B cell (primary cell): ENCODE data around the gene FBXO42. TPM values are rescaled to one million over a fixed set of nuclear protein-coding genes. Genes with fewer than 3 reads are reported as not detected.

Source experiments
- ATAC-seq: fragments of 200-7000 bp; cut with Tn5 transposase; one replicate; pipeline ENCODE4 v1.10.0; 2021; ENCODE audit warnings: low read depth, mild to moderate bottlenecking, moderate number of reproducible peaks, moderate library complexity
- CTCF ChIA-PET: fragments of 350-600 bp; sonication (Branson Sonifier 250); formaldehyde crosslinking; loops from one replicate; lab custom pipeline; 2021; ENCODE audit warnings: antibody characterized with exemption, inconsistent platforms; lab: Charles Lee
- POLR2A ChIA-PET: fragments of 350-600 bp; sonication (Branson Sonifier 250); formaldehyde crosslinking; loops from one replicate; lab custom pipeline; 2021; ENCODE audit warnings: antibody characterized with exemption; lab: Charles Lee
- DNase-seq: peaks from one replicate; pipeline ENCODE4 v3.0.0; 2013
- H2AFZ ChIP-seq: 2 replicates; pipeline ENCODE4 v1.6.1; 2012; ENCODE audit warnings: mild to moderate bottlenecking, low read depth, low read length; ENCODE audit not compliant: insufficient read depth, poor library complexity, severe bottlenecking
- H3K27ac ChIP-seq, 2 donors: 1 replicate in 1 of 2; 2 replicates in 1 of 2; pipeline ENCODE4 v1.5.1; 2012 to 2013; ENCODE audit warnings: low read length in 2 of 2, mild to moderate bottlenecking in 2 of 2, moderate library complexity in 1 of 2
- H3K27me3 ChIP-seq, 4 experiments: fragments of 200-600 bp in 1 of 4; sonication (generic) in 1 of 4; replicated peaks in 1 of 4; 1 replicate in 2 of 4; 2 replicates in 2 of 4; pipeline versions ENCODE4 v1.6.1 to v1.7.0; 2013 to 2016; ENCODE audit warnings: low read length in 3 of 4, mild to moderate bottlenecking in 2 of 4, mixed read lengths in 1 of 4, moderate library complexity in 1 of 4; ENCODE audit not compliant: insufficient read depth in 4 of 4, control insufficient read depth in 3 of 4; ENCODE audit errors: control extremely low read depth in 1 of 4
- H3K36me3 ChIP-seq, 2 experiments: replicated peaks in 1 of 2; 1 replicate in 1 of 2; 2 replicates in 1 of 2; pipeline versions ENCODE4 v1.6.1 to v1.7.1; 2013; ENCODE audit warnings: low read length in 1 of 2; ENCODE audit not compliant: insufficient read depth in 2 of 2, control insufficient read depth in 1 of 2; ENCODE audit errors: control extremely low read depth in 1 of 2, extremely low read depth in 1 of 2
- H3K4me1 ChIP-seq, 2 donors: fragments of 200-600 bp in 1 of 2; sonication (generic) in 1 of 2; 1 replicate in 1 of 2; 2 replicates in 1 of 2; pipeline versions ENCODE4 v1.5.1 to v1.6.1; 2013 to 2017; ENCODE audit warnings: low read length in 2 of 2; ENCODE audit not compliant: control insufficient read depth in 2 of 2, insufficient read depth in 2 of 2
- H3K4me2 ChIP-seq: replicated peaks from 2 replicates; pipeline ENCODE3; 2012; ENCODE audit warnings: mild to moderate bottlenecking, low read depth, low read length; ENCODE audit not compliant: poor library complexity, severe bottlenecking
- H3K4me3 ChIP-seq, 5 experiments: fragments of 200-600 bp in 1 of 5; sonication (generic) in 1 of 5; 1 replicate in 3 of 5; 2 replicates in 2 of 5; pipeline versions ENCODE4 v1.5.1 to v1.7.0; 2011 to 2016; ENCODE audit warnings: low read length in 4 of 5, mild to moderate bottlenecking in 4 of 5, low read depth in 2 of 5, control low read depth in 1 of 5, moderate library complexity in 1 of 5; ENCODE audit not compliant: insufficient read depth in 1 of 5; ENCODE audit errors: control extremely low read depth in 1 of 5, extremely low read depth in 1 of 5
- H3K79me2 ChIP-seq: fragments of 200-600 bp; sonication (generic); one replicate; pipeline ENCODE4 v1.6.0; 2016; ENCODE audit warnings: low read length; ENCODE audit not compliant: control insufficient read depth, insufficient read depth
- H3K9ac ChIP-seq: fragments of 200-600 bp; sonication (generic); 2 replicates; pipeline ENCODE4 v1.6.1; 2017; ENCODE audit warnings: mild to moderate bottlenecking, low read length, moderate library complexity
- H3K9me3 ChIP-seq, 3 donors: one replicate each; pipeline versions ENCODE4 v1.6.1 to v1.7.1; 2013; ENCODE audit warnings: low read length in 2 of 3; ENCODE audit not compliant: control insufficient read depth in 2 of 3, insufficient read depth in 1 of 3; ENCODE audit errors: control extremely low read depth in 1 of 3
- H4K20me1 ChIP-seq: 2 replicates; pipeline ENCODE4 v1.6.0; 2012; ENCODE audit warnings: mild to moderate bottlenecking, low read length; ENCODE audit not compliant: insufficient read depth, control insufficient read depth, poor library complexity, severe bottlenecking
- H3K27ac Mint-ChIP-seq: one replicate; pipeline ENCODE4 v1.8.0; 2021; ENCODE audit warnings: mixed read lengths
- H3K27me3 Mint-ChIP-seq: one replicate; pipeline ENCODE4 v1.8.0; 2021; ENCODE audit warnings: mixed read lengths
- H3K4me1 Mint-ChIP-seq: one replicate; pipeline ENCODE4 v1.8.0; 2021; ENCODE audit warnings: mixed read lengths
- H3K4me3 Mint-ChIP-seq: one replicate; pipeline ENCODE4 v1.8.0; 2021; ENCODE audit warnings: mixed read lengths
- H3K9me3 Mint-ChIP-seq: one replicate; pipeline ENCODE4 v1.8.0; 2022; ENCODE audit warnings: mixed read lengths; ENCODE audit not compliant: insufficient read depth
- CTCF ChIP-seq: fragments of 200-600 bp; IDR thresholded peaks from one replicate; pipeline ENCODE4 v1.8.0; 2022; ENCODE audit warnings: antibody characterized with exemption, mild to moderate bottlenecking
- EZH2 ChIP-seq: IDR thresholded peaks from 2 replicates; pipeline ENCODE4 v1.6.1; 2012; ENCODE audit warnings: borderline replicate concordance, low read depth, mild to moderate bottlenecking, moderate library complexity, low read length; ENCODE audit not compliant: insufficient read depth, poor library complexity, severe bottlenecking
- WGBS: methylation state at CpG from one replicate; pipeline ENCODE4 v1.1.5; 2013; ENCODE audit warnings: missing lambda C conversion rate; ENCODE audit not compliant: insufficient coverage; 5-methylcytosine and 5-hydroxymethylcytosine counted together
- intact Hi-C: fragments of 100-400 bp; cut with micrococcal nuclease; formaldehyde crosslinking; loops from one replicate; pipeline ENCODE4 v1.10.0; 2022
- polyA plus RNA-seq: library from polyadenylated mRNA; depleted of rRNA; stranded (reverse); fragments of >200 nt; gene quantifications from 2 replicates; pipeline ENCODE4 v1.2.3, GENCODE V29; 2012
- total RNA-seq, 2 donors: library from RNA; stranded (reverse); fragments of 120-200 nt in 1 of 2; gene quantifications; 1 replicate in 1 of 2; 2 replicates in 1 of 2; pipeline versions ENCODE4 v1.2.3 to v1.2.4, GENCODE V29; 2013 to 2022

The FBXO42 gene
- total and polyA plus RNA-seq, 2 donors (not counting 1 experiment from before 2014, with no cell fraction given): 17.2 to 33.1 TPM

GRCh38 chr1:16338961-16339360 is 13.3 kb downstream of the FBXO42 start:
- intact Hi-C loops: no loop called here
- Histone ChIP-seq H3K4me1 (peaks cover 0 to 11% of the 10 kb centered on the region in 2 donors), H3K36me3 (peaks cover 0 to 3% of the 10 kb centered on the region in 2 experiments), H3K9me3 (no peaks in the 10 kb centered on the region), H3K27ac (no peak overlapping the region), H4K20me1 (peaks cover 78% of the 10 kb centered on the region), H3K4me3 (no peak overlapping the region), H3K79me2 (peaks cover 97% of the 10 kb centered on the region), H3K9ac (no peak overlapping the region), H3K27me3 (no peaks in the 10 kb centered on the region), H3K4me2 (no peak overlapping the region), H2AFZ (no peak overlapping the region)
- TF ChIP-seq CTCF: no peak
- TF ChIP-seq EZH2: no peak
- Mint-ChIP-seq H3K9me3 (no peaks in the 10 kb centered on the region), H3K4me3 (no peak overlapping the region), H3K27me3 (no peaks in the 10 kb centered on the region), H3K27ac (no peak overlapping the region), H3K4me1 (peaks cover 22% of the 10 kb centered on the region)
- ChIA-PET CTCF (no interaction called here), POLR2A (no interaction called here)
- no peak for DNase-seq
- ATAC-seq: no peak
- WGBS: 100% methylated on average over 3 of the region's 5 CpGs

- H3K27ac Mint-ChIP-seq: no peak overlapping the region
- ChIA-PET POLR2A (no interaction called here), CTCF (interaction anchor here (0.7 kb wide), 1 partner anchor 31 kb away, joined by 3 read pairs; no protein-coding TSS in a partner anchor)
- no peak overlapping the region for H3K9ac ChIP-seq
- H3K4me3 ChIP-seq: no peak overlapping the region
- peaks cover 0 to 6% of the 10 kb centered on the region in 2 donors for H3K4me1 ChIP-seq
- no peaks in the 10 kb centered on the region for H3K36me3 ChIP-seq
- intact Hi-C loops: no loop called here
- DNase-seq (no peak), ATAC-seq (no peak)
- H3K27ac ChIP-seq: no peak overlapping the region
- peaks cover 68% of the 10 kb centered on the region for H4K20me1 ChIP-seq
- H3K27me3 ChIP-seq: no peaks in the 10 kb centered on the region
- no peak overlapping the region for H2AFZ ChIP-seq
- TF ChIP-seq EZH2 (no peak), CTCF (no peak)
- H3K9me3 ChIP-seq: no peaks in the 10 kb centered on the region
- no peak overlapping the region for H3K4me2 ChIP-seq
- 100% methylated on average over 4 of the region's 7 CpGs for WGBS
- H3K9me3 Mint-ChIP-seq: no peaks in the 10 kb centered on the region
- H3K27me3 Mint-ChIP-seq: no peaks in the 10 kb centered on the region
- no peak overlapping the region for H3K4me3 Mint-ChIP-seq
- peaks cover 19% of the 10 kb centered on the region for H3K4me1 Mint-ChIP-seq
- H3K79me2 ChIP-seq: peaks cover 89% of the 10 kb centered on the region
Measured at GRCh38 chr1:16334655-16335340, 17.5 kb downstream of the FBXO42 start.
